SK-N-SH (cell line): ENCODE measurements around the gene MTCH1.

Source experiments
- GABPA ChIP-seq: IDR thresholded peaks from 2 replicates; pipeline ENCODE4 v1.4.0; 2012; ENCODE audit warnings: low read depth, mild to moderate bottlenecking
- MXI1 ChIP-seq: IDR thresholded peaks from 2 replicates; pipeline ENCODE4 v1.6.1; 2012; ENCODE audit warnings: mild to moderate bottlenecking, low read depth, low read length, improper control_type of control experiment
- NFIC ChIP-seq: IDR thresholded peaks from 2 replicates; pipeline ENCODE4 v1.4.0; 2012; ENCODE audit warnings: borderline replicate concordance
- POLR2AphosphoS5 ChIP-seq: IDR thresholded peaks from 2 replicates; pipeline ENCODE4 v1.6.1; 2012; ENCODE audit warnings: low read depth, low read length
- RAD21 ChIP-seq: IDR thresholded peaks from 2 replicates; pipeline ENCODE4 v1.6.1; 2012; ENCODE audit warnings: mild to moderate bottlenecking, low read length
- RFX5 ChIP-seq: IDR thresholded peaks from 2 replicates; pipeline ENCODE4 v1.6.1; 2012; ENCODE audit warnings: mild to moderate bottlenecking, improper control_type of control experiment, low read length
- YY1 ChIP-seq: IDR thresholded peaks from 2 replicates; pipeline ENCODE4 v1.4.0; 2012; ENCODE audit warnings: low read depth, mild to moderate bottlenecking
- TF ChIP-seq, protein P1 (sequence below): fragments of 200-600 bp; sonication (generic); IDR thresholded peaks from 2 replicates; pipeline ENCODE4 v1.6.1; 2017; ENCODE audit warnings: antibody characterized with exemption, mild to moderate bottlenecking, moderate library complexity
- TF ChIP-seq, protein P2 (sequence below): IDR thresholded peaks from 2 replicates; pipeline ENCODE4 v1.4.0; 2012; ENCODE audit warnings: low read depth, borderline replicate concordance
- TF ChIP-seq, protein P3 (sequence below): IDR thresholded peaks from 2 replicates; pipeline ENCODE4 v1.4.0; 2012; ENCODE audit warnings: low read depth
- TF ChIP-seq, protein P4 (sequence below): fragments of 150-350 bp; IDR thresholded peaks from 2 replicates; pipeline ENCODE4 v1.6.1; 2016; ENCODE audit warnings: mild to moderate bottlenecking, low read depth, low read length

DNA sequence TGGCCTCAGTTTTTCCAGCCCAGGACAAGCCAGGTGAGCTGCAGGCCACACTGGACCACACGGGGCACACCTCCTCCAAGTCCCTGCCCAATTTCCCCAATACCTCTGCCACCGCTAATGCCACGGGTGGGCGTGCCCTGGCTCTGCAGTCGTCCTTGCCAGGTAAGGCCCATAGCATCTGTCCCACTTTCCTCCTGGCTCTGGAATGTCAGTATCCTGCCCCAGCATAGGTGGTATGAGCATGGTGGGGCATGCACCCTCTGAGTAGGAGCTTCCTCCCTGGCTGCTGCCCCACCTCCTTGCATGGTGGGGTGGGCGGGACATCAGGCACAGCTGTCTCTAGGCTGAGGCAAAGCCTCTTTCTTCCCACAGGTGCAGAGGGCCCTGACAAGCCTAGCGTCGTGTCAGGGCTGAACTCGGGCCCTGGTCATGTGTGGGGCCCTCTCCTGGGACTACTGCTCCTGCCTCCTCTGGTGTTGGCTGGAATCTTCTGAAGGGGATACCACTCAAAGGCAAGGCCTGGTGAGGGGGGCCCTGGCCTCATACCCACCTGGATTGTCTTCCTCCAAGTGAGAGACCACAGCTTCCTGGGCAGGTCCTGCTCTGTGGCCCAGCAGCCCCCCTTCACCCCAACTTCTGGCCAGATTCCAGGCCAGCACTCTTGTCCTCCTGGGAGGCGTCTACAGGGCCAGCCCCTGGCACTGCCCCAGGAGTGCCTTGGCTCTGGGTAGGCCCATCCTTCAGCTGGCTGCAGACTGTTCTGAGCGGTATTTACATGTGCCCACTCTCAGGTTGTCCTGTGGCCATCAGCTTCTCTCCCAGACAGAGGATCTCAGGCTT, 22.3 kb downstream of the MTCH1 start:
- TF ChIP-seq, protein P1, sequence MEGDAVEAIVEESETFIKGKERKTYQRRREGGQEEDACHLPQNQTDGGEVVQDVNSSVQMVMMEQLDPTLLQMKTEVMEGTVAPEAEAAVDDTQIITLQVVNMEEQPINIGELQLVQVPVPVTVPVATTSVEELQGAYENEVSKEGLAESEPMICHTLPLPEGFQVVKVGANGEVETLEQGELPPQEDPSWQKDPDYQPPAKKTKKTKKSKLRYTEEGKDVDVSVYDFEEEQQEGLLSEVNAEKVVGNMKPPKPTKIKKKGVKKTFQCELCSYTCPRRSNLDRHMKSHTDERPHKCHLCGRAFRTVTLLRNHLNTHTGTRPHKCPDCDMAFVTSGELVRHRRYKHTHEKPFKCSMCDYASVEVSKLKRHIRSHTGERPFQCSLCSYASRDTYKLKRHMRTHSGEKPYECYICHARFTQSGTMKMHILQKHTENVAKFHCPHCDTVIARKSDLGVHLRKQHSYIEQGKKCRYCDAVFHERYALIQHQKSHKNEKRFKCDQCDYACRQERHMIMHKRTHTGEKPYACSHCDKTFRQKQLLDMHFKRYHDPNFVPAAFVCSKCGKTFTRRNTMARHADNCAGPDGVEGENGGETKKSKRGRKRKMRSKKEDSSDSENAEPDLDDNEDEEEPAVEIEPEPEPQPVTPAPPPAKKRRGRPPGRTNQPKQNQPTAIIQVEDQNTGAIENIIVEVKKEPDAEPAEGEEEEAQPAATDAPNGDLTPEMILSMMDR, result no peak
- TF ChIP-seq, protein P2, sequence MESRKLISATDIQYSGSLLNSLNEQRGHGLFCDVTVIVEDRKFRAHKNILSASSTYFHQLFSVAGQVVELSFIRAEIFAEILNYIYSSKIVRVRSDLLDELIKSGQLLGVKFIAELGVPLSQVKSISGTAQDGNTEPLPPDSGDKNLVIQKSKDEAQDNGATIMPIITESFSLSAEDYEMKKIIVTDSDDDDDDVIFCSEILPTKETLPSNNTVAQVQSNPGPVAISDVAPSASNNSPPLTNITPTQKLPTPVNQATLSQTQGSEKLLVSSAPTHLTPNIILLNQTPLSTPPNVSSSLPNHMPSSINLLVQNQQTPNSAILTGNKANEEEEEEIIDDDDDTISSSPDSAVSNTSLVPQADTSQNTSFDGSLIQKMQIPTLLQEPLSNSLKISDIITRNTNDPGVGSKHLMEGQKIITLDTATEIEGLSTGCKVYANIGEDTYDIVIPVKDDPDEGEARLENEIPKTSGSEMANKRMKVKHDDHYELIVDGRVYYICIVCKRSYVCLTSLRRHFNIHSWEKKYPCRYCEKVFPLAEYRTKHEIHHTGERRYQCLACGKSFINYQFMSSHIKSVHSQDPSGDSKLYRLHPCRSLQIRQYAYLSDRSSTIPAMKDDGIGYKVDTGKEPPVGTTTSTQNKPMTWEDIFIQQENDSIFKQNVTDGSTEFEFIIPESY, result no peak
- TF ChIP-seq RAD21, result no peak
- no peak for TF ChIP-seq POLR2AphosphoS5
- peak; percentile 53 for TF ChIP-seq NFIC
- TF ChIP-seq YY1, result no peak
- TF ChIP-seq, protein P3, sequence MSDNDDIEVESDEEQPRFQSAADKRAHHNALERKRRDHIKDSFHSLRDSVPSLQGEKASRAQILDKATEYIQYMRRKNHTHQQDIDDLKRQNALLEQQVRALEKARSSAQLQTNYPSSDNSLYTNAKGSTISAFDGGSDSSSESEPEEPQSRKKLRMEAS, result no peak
- no peak for TF ChIP-seq GABPA
- no peak for TF ChIP-seq MXI1
- TF ChIP-seq, protein P4, sequence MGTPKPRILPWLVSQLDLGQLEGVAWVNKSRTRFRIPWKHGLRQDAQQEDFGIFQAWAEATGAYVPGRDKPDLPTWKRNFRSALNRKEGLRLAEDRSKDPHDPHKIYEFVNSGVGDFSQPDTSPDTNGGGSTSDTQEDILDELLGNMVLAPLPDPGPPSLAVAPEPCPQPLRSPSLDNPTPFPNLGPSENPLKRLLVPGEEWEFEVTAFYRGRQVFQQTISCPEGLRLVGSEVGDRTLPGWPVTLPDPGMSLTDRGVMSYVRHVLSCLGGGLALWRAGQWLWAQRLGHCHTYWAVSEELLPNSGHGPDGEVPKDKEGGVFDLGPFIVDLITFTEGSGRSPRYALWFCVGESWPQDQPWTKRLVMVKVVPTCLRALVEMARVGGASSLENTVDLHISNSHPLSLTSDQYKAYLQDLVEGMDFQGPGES, result no peak
- TF ChIP-seq RFX5, result no peak
